Fibroblast of villous mesenchyme (primary cell): ENCODE measurements around the gene SPEN. TPM values are rescaled to one million over a fixed set of nuclear protein-coding genes. Genes with fewer than 3 reads are reported as not detected.

Experiments
- DNase-seq: peaks from one replicate; pipeline ENCODE4 v3.0.0-alpha.2; 2010; ENCODE audit warnings: low read depth
- H3K4me3 ChIP-seq: 2 replicates; pipeline ENCODE4 v1.5.1; 2011; ENCODE audit warnings: low read depth, mild to moderate bottlenecking, low read length
- CTCF ChIP-seq: IDR thresholded peaks from 2 replicates; pipeline ENCODE4 v1.5.1; 2012; ENCODE audit warnings: low read depth, mild to moderate bottlenecking, low read length; ENCODE audit not compliant: insufficient read depth
- total RNA-seq: library from RNA; depleted of rRNA; stranded (reverse); fragments of >200 nt; gene quantifications from 2 replicates; pipeline ENCODE4 v1.2.3, GENCODE V29; 2012

Gene SPEN
- total RNA-seq, 1 donor: 30.2 TPM

- no peak overlapping the region for H3K4me3 ChIP-seq
- peak; percentile 65 for DNase-seq
- TF ChIP-seq CTCF: no peak
These were observed 19.3 kb downstream of the SPEN start for GRCh38 chr1:15866721-15867201.

DNA sequence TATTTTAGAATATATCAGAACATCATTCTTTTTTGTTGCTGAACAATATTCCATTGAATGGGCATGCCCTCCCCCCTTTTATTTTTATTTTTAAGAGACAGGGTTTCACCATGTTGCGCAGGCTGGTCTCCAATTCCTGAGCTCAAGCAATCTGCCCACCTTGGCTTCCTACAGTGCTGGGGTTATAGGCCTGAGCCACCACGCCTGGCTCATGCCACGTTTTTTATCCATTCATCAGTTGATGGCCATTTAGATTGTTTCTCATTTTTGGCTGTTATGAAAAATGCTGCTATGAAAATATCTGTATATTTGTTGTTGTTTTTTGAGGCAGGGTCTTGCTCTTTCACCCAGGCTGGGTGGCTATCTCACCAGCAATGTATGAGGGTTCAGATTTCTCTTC is 19.8 kb downstream of the SPEN start:
- no peak overlapping the region for H3K4me3 ChIP-seq
- DNase-seq: no peak
- TF ChIP-seq CTCF: no peak

- DNase-seq: no peak
- no peak for TF ChIP-seq CTCF
- no peak overlapping the region for H3K4me3 ChIP-seq
These were observed 21.9 kb downstream of the SPEN start for GRCh38 chr1:15869413-15869812.

DNA sequence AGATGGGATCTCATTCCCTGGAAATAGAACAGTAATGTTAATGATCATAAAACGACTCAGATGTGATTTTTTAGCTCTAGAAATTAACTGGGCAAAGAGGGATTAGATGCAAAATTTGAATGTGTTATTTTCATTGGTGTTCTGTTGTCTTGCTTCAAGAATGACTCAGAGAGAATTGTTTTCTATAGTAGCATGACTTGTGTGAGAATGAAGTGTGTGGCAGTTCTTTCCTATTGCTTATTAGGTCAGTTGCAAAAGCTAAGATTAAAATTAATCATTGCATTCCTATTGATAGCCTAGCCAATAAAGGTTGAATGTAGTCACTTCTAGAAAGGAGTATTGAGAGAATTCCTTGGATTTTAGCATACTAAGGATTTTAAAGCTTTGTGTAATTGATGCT is 22.9 kb downstream of the SPEN start:
- no peak for TF ChIP-seq CTCF
- DNase-seq: peak; percentile 31
- H3K4me3 ChIP-seq: no peak overlapping the region

- DNase-seq: no peak
- TF ChIP-seq CTCF: no peak
- no peak overlapping the region for H3K4me3 ChIP-seq
These were observed 27.0 kb downstream of the SPEN start for GRCh38 chr1:15874471-15874870.

- peak; percentile 31 for DNase-seq
- no peak overlapping the region for H3K4me3 ChIP-seq
- peak; percentile 41 for TF ChIP-seq CTCF
These were observed 29.0 kb downstream of the SPEN start for GRCh38 chr1:15876357-15877055.

DNA sequence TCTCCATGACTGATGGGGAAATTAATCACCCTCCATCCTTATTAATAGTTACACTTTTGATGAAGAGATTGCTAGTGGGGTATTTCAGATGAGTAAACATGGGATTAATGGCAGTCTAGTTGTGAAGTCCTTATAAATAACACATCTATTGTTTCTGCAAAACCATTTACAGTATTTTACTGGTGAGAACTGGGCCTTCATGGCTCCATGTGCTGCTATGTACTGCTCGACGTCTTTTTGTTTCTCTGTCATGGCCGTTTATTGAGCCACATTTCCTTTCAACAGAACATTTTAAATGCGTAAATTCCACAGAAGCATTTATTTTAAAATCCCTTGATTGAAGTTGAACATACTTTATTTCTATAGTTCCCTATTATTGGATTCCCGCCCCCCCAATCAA is 34.5 kb downstream of the SPEN start:
- DNase-seq: no peak
- no peak overlapping the region for H3K4me3 ChIP-seq
- TF ChIP-seq CTCF: no peak
